ENCODE data around the gene ATE1.

DNA sequence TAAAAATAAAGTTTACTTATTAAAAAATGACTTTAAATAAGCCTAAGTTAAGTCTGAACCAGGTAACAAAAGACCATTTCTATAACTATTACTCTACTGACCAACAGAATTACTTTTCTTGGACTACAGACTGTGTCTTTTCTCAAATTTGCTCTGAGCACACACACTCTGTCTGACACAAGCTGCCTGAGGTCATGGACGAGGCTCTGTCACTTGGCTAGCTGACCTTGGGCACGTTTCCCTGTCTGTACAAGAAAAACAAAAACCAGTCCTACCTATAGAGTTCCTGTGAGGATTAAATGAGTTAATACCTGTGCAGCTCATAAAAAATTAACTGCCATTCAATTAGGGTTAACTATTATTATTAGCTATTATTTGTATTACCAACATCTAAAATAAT lies 22.9 kb downstream of the ATE1 start:
- TF ChIP-seq EZH2 (IDR thresholded peaks at IDR 0.05; ENCODE audit: borderline replicate concordance) (no peak), CTCF (IDR thresholded peaks at IDR 0.05; ENCODE audit: poor library complexity) (no peak), EZH2phosphoT487 (IDR thresholded peaks at IDR 0.05; ENCODE audit: low read depth, severe bottlenecking, unreplicated experiment) (no peak)

Data from hepatocyte (in vitro differentiated cells).